ENCODE measurements around the gene UGGT1. TPM values are rescaled to one million over a fixed set of nuclear protein-coding genes. Genes with fewer than 3 reads are reported as not detected.

The UGGT1 gene
- total RNA-seq, 1 donor: 80.0 TPM

DNA sequence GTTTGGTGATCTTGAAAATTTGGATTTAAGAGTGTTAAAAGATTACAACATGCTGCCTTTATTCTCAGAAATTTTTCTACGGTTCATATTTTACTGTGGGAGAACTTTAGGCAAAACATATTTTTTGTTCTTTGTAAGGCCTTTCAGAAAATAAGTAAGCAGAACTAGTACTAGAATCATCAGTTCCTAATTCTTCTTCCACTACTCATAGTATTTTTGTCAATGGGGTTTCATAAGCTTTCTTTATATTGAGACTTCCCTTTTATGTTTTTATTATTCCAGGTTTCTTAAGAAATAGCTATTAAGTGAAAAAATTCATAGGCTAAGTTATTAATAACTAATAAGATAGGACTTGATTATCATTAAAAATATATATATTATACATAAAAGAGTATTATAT lies 12.4 kb downstream of the UGGT1 start:
- no peak overlapping the region for H3K4me2 ChIP-seq (ENCODE audit: insufficient read depth, low read length)
- no peak overlapping the region for H3K4me3 ChIP-seq (ENCODE audit: insufficient read depth, low read length)
- peaks cover 42% of the 10 kb centered on the region for H3K79me2 ChIP-seq (ENCODE audit: insufficient read depth, low read length)
- TF ChIP-seq, protein P1, sequence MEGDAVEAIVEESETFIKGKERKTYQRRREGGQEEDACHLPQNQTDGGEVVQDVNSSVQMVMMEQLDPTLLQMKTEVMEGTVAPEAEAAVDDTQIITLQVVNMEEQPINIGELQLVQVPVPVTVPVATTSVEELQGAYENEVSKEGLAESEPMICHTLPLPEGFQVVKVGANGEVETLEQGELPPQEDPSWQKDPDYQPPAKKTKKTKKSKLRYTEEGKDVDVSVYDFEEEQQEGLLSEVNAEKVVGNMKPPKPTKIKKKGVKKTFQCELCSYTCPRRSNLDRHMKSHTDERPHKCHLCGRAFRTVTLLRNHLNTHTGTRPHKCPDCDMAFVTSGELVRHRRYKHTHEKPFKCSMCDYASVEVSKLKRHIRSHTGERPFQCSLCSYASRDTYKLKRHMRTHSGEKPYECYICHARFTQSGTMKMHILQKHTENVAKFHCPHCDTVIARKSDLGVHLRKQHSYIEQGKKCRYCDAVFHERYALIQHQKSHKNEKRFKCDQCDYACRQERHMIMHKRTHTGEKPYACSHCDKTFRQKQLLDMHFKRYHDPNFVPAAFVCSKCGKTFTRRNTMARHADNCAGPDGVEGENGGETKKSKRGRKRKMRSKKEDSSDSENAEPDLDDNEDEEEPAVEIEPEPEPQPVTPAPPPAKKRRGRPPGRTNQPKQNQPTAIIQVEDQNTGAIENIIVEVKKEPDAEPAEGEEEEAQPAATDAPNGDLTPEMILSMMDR (IDR thresholded peaks at IDR 0.05; ENCODE audit: extremely low read depth, low read depth, low read length): no peak
- no peak overlapping the region for H2AFZ ChIP-seq (ENCODE audit: low read length)
- H3K27me3 ChIP-seq (ENCODE audit: insufficient read depth, low read length): no peaks in the 10 kb centered on the region
- no peaks in the 10 kb centered on the region for H3K9me3 ChIP-seq (ENCODE audit: low read depth, low read length)
- peaks cover 4% of the 10 kb centered on the region for H3K4me1 ChIP-seq (ENCODE audit: insufficient read depth, low read length)
- DNase-seq (ENCODE audit: insufficient read length, low spot score, missing footprints): no peak
- no peak overlapping the region for H3K27ac ChIP-seq (ENCODE audit: low read depth, low read length)
- peaks cover 28% of the 10 kb centered on the region for H3K36me3 ChIP-seq (ENCODE audit: insufficient read depth, low read length)
- no peaks in the 10 kb centered on the region for H4K20me1 ChIP-seq (ENCODE audit: insufficient read depth, low read length)

DNA sequence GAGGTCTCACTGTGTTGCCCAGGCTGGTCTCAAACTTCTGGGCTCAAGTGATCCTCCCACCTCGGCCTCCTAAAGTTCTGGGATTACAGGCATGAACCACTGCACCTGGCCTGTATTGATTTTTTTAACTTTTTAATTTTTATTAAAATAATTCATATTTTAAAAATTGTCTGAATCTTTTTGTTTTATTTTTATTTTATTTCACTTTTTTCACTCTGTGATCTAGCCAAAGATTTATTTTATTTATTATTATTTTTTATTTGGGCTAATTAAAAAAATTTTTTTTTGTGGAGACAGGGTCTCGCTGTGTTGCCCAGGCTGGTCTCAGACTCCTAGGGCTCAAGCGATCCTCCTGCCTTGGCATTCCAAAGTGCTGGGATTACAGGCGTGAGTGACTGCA lies 14.1 kb downstream of the UGGT1 start:
- H3K4me1 ChIP-seq (ENCODE audit: insufficient read depth, low read length): peaks cover 4% of the 10 kb centered on the region

DNA sequence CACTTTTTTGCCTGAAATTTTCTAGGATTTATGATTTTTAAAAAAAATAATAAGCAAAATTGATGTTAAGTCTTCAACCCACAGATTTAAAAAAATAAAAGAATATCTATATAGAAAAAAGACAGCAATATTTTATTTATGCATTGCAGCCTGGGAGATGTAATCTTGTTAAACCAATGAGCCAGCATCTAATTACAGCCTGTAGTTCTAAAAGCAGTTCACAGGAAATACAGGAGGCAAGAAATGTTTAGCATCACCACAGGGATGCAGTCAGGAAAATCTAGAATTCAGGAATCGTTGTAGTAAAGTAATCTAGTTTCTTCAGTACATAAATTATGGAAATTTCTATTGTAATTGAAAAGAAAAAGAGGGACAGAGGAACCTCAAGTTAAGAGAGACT lies 17.2 kb downstream of the UGGT1 start:
- DNase-seq (ENCODE audit: insufficient read length, low spot score, missing footprints): no peak
- peaks cover 35% of the 10 kb centered on the region for H3K36me3 ChIP-seq (ENCODE audit: insufficient read depth, low read length)
- no peaks in the 10 kb centered on the region for H4K20me1 ChIP-seq (ENCODE audit: insufficient read depth, low read length)
- H3K79me2 ChIP-seq (ENCODE audit: insufficient read depth, low read length): peaks cover 9% of the 10 kb centered on the region
- H3K4me2 ChIP-seq (ENCODE audit: insufficient read depth, low read length): no peak overlapping the region
- H3K9me3 ChIP-seq (ENCODE audit: low read depth, low read length): no peaks in the 10 kb centered on the region
- no peak overlapping the region for H3K27ac ChIP-seq (ENCODE audit: low read depth, low read length)
- H3K4me1 ChIP-seq (ENCODE audit: insufficient read depth, low read length): peaks cover 4% of the 10 kb centered on the region
- H3K27me3 ChIP-seq (ENCODE audit: insufficient read depth, low read length): no peaks in the 10 kb centered on the region
- TF ChIP-seq, protein P1 (IDR thresholded peaks at IDR 0.05; ENCODE audit: extremely low read depth, low read depth, low read length): no peak
- no peak overlapping the region for H3K4me3 ChIP-seq (ENCODE audit: insufficient read depth, low read length)
- no peak overlapping the region for H2AFZ ChIP-seq (ENCODE audit: low read length)

More for the DNA sequence above, 14.1 kb downstream of the UGGT1 start:
- Histone ChIP-seq H3K4me2 (ENCODE audit: insufficient read depth, low read length) (no peak overlapping the region), H3K4me3 (ENCODE audit: insufficient read depth, low read length) (no peak overlapping the region), H3K27me3 (ENCODE audit: insufficient read depth, low read length) (no peaks in the 10 kb centered on the region), H2AFZ (ENCODE audit: low read length) (no peak overlapping the region), H3K27ac (ENCODE audit: low read depth, low read length) (no peak overlapping the region), H3K9me3 (ENCODE audit: low read depth, low read length) (no peaks in the 10 kb centered on the region), H3K36me3 (ENCODE audit: insufficient read depth, low read length) (peaks cover 36% of the 10 kb centered on the region), H4K20me1 (ENCODE audit: insufficient read depth, low read length) (no peaks in the 10 kb centered on the region), H3K79me2 (ENCODE audit: insufficient read depth, low read length) (peaks cover 31% of the 10 kb centered on the region)
- no peak for DNase-seq (ENCODE audit: insufficient read length, low spot score, missing footprints)
- TF ChIP-seq, protein P1 (IDR thresholded peaks at IDR 0.05; ENCODE audit: extremely low read depth, low read depth, low read length): no peak

DNA sequence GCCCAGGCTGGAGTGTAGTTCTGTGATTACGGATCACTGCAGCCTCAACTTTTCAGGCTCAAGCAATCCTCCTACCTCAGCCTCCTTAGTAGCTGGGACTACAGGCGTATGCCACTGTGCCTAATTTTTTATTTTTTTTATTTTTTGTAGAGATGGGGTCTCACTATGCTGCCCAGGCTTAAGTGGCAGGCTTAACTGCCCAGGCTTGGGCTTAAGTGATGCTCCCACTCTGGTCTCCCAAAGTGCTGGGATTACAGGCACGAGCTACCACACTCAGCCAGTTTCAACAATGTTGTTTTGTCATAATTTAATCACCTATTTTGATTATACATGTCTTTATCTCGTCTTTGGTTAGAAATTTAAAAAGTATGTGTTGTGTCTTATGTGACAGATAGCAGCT lies 18.2 kb downstream of the UGGT1 start:
- no peak overlapping the region for H2AFZ ChIP-seq (ENCODE audit: low read length)
- H4K20me1 ChIP-seq (ENCODE audit: insufficient read depth, low read length): no peaks in the 10 kb centered on the region
- H3K27ac ChIP-seq (ENCODE audit: low read depth, low read length): no peak overlapping the region
- peaks cover 3% of the 10 kb centered on the region for H3K4me1 ChIP-seq (ENCODE audit: insufficient read depth, low read length)
- H3K27me3 ChIP-seq (ENCODE audit: insufficient read depth, low read length): no peaks in the 10 kb centered on the region
- no peak overlapping the region for H3K4me3 ChIP-seq (ENCODE audit: insufficient read depth, low read length)
- H3K79me2 ChIP-seq (ENCODE audit: insufficient read depth, low read length): peaks cover 1% of the 10 kb centered on the region
- peaks cover 36% of the 10 kb centered on the region for H3K36me3 ChIP-seq (ENCODE audit: insufficient read depth, low read length)
- no peak overlapping the region for H3K4me2 ChIP-seq (ENCODE audit: insufficient read depth, low read length)
- DNase-seq (ENCODE audit: insufficient read length, low spot score, missing footprints): no peak
- TF ChIP-seq, protein P1 (IDR thresholded peaks at IDR 0.05; ENCODE audit: extremely low read depth, low read depth, low read length): no peak
- H3K9me3 ChIP-seq (ENCODE audit: low read depth, low read length): no peaks in the 10 kb centered on the region

Measured in osteoblast (primary cell).